ENCODE results near the gene DOCK9.

DNA sequence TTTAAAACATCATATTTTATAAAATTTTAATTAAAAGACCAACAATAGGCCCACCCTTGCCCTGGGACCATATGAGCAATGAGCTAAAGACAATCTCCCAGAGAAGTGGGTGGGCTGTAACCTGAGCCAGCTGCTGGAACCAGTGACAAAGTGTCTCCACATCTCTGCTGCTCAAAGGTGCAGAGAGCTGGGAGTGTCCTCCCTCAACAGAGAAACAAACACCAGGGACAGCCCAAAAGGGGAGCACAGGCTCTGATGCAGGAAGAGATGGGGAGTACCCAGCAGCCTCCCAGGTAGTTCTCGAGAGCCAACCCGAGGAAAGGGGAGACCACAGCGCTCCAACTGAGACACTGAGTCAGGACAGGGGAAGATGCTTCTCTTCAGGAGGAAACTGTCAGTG lies 39.1 kb downstream of the DOCK9 start:
- TF ChIP-seq, protein P1, sequence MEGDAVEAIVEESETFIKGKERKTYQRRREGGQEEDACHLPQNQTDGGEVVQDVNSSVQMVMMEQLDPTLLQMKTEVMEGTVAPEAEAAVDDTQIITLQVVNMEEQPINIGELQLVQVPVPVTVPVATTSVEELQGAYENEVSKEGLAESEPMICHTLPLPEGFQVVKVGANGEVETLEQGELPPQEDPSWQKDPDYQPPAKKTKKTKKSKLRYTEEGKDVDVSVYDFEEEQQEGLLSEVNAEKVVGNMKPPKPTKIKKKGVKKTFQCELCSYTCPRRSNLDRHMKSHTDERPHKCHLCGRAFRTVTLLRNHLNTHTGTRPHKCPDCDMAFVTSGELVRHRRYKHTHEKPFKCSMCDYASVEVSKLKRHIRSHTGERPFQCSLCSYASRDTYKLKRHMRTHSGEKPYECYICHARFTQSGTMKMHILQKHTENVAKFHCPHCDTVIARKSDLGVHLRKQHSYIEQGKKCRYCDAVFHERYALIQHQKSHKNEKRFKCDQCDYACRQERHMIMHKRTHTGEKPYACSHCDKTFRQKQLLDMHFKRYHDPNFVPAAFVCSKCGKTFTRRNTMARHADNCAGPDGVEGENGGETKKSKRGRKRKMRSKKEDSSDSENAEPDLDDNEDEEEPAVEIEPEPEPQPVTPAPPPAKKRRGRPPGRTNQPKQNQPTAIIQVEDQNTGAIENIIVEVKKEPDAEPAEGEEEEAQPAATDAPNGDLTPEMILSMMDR (conservative IDR thresholded peaks at IDR 0.05 in 1 of 2, IDR thresholded peaks at IDR 0.05 in 1 of 2; ENCODE audit: extremely low read depth in 1 of 2, insufficient read depth in 1 of 2, low read depth in 1 of 2, low read length in 2 of 2): no peak
- TF ChIP-seq EZH2 (IDR thresholded peaks at IDR 0.05; ENCODE audit: borderline replicate concordance, low read length): no peak

All from mammary epithelial cell (primary cell).